Esophagus muscularis mucosa (tissue), 4 donors: ENCODE data around the gene GAA.

Experiments
- EP300 ChIP-seq: sonication (generic); formaldehyde crosslinking; IDR thresholded peaks from one replicate; pipeline ENCODE4 v1.6.1; 2017; ENCODE audit warnings: antibody characterized with exemption
- POLR2A ChIP-seq: fragments of 450-650 bp; IDR thresholded peaks from one replicate; pipeline ENCODE4 v1.6.1; 2017; ENCODE audit warnings: antibody characterized with exemption, moderate library complexity, mild to moderate bottlenecking, low read depth
- TF ChIP-seq, protein P1 (sequence below), 3 experiments: fragments of 200-600 bp in 2 of 3; fragments of 450-650 bp in 1 of 3; sonication (generic) in 2 of 3; IDR thresholded peaks; one replicate each; pipeline ENCODE4 v1.5.1; 2017 to 2019; ENCODE audit warnings: antibody characterized with exemption in 3 of 3, mild to moderate bottlenecking in 2 of 3, moderate library complexity in 1 of 3

DNA sequence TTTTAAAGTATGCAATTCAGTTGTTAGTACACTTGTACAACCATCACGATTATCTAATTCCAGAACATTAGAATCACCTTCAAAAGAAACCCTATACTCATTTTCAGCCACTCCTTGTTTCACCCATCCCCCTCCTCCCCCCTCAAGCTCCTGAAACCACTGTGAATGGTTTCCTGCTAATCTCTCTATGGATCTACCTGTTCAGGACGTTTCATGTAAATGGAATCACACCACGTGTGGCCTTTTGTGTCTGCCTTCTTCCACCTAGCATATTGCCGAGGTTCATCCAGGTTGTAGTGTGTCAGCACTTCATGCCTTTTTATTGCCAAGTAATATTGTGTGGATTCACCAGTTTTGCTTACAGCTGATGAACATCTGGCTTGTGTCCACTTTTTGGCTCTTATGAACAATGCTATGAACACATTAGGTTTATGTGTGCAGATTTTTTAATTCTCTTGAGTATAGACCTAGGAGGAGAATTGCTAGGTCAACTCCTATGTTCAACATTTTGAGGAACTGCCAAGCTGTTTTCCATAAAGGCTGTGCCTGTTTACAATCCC, 27.7 kb downstream of the GAA start:
- TF ChIP-seq, protein P1, sequence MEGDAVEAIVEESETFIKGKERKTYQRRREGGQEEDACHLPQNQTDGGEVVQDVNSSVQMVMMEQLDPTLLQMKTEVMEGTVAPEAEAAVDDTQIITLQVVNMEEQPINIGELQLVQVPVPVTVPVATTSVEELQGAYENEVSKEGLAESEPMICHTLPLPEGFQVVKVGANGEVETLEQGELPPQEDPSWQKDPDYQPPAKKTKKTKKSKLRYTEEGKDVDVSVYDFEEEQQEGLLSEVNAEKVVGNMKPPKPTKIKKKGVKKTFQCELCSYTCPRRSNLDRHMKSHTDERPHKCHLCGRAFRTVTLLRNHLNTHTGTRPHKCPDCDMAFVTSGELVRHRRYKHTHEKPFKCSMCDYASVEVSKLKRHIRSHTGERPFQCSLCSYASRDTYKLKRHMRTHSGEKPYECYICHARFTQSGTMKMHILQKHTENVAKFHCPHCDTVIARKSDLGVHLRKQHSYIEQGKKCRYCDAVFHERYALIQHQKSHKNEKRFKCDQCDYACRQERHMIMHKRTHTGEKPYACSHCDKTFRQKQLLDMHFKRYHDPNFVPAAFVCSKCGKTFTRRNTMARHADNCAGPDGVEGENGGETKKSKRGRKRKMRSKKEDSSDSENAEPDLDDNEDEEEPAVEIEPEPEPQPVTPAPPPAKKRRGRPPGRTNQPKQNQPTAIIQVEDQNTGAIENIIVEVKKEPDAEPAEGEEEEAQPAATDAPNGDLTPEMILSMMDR (IDR thresholded peaks at IDR 0.05), result no peak
- TF ChIP-seq POLR2A (no peak), EP300 (no peak)
